A549 (cell line): ENCODE results near the gene STK16.

Source experiments
- CEBPB ChIP-seq, 2 experiments: fragments of >200 bp in 1 of 2; sonication (Bioruptor Twin) in 1 of 2; formaldehyde crosslinking in 1 of 2; IDR thresholded peaks; 2 replicates each; pipeline ENCODE4 v1.6.1; 2012 to 2016
- CTCF ChIP-seq: fragments of >200 bp; sonication (Bioruptor Twin); formaldehyde crosslinking; IDR thresholded peaks from 3 replicates; pipeline ENCODE4 v1.5.1; 2016
- ELK1 ChIP-seq: fragments of 150-350 bp; IDR thresholded peaks from 2 replicates; pipeline ENCODE4 v1.6.1; 2014; ENCODE audit warnings: low read depth, mild to moderate bottlenecking, low read length
- EP300 ChIP-seq, 2 experiments: fragments of >200 bp; sonication (Bioruptor Twin); formaldehyde crosslinking; IDR thresholded peaks; 2 replicates in 1 of 2; 3 replicates in 1 of 2; pipeline ENCODE4 v1.6.1; 2016 to 2017
- ESRRA ChIP-seq: fragments of 150-350 bp; IDR thresholded peaks from 2 replicates; pipeline ENCODE4 v1.6.1; 2014; ENCODE audit warnings: mild to moderate bottlenecking, low read length, borderline replicate concordance
- GATA3 ChIP-seq: IDR thresholded peaks from 2 replicates; pipeline ENCODE4 v1.6.1; 2012; ENCODE audit warnings: borderline replicate concordance
- KDM1A ChIP-seq: fragments of 200-600 bp; sonication (generic); IDR thresholded peaks from 2 replicates; pipeline ENCODE4 v1.6.1; 2016; ENCODE audit warnings: low read depth, mild to moderate bottlenecking
- MAFK ChIP-seq: fragments of 450-650 bp; IDR thresholded peaks from 2 replicates; pipeline ENCODE4 v1.6.1; 2014; ENCODE audit not compliant: partially characterized antibody
- NR3C1 ChIP-seq: fragments of >200 bp; sonication (Bioruptor Twin); formaldehyde crosslinking; IDR thresholded peaks from 3 replicates; pipeline ENCODE4 v1.6.1; 2017
- POLR2A ChIP-seq: IDR thresholded peaks from 2 replicates; pipeline ENCODE4 v1.6.1; 2012; ENCODE audit warnings: mild to moderate bottlenecking, low read length
- ZFP36 ChIP-seq: fragments of 450-650 bp; IDR thresholded peaks from 2 replicates; pipeline ENCODE4 v1.6.1; 2014; ENCODE audit warnings: borderline replicate concordance; ENCODE audit not compliant: partially characterized antibody
- TF ChIP-seq, protein P1 (sequence below): IDR thresholded peaks from 2 replicates; pipeline ENCODE4 v1.6.1; 2012
- TF ChIP-seq, protein P2 (sequence below): fragments of 450-650 bp; IDR thresholded peaks from 2 replicates; pipeline ENCODE4 v1.6.1; 2014; ENCODE audit warnings: antibody characterized with exemption

GRCh38 chr2:219247678-219248642 lies 2.7 kb downstream of the STK16 start:
- TF ChIP-seq POLR2A (no peak; the same call in 1 of the 2 replicates), CTCF (no peak), NR3C1 (no peak), EP300 (IDR thresholded peaks at IDR 0.05) (no peak), KDM1A (no peak), ESRRA (no peak), CEBPB (IDR thresholded peaks at IDR 0.05) (no peak), GATA3 (no peak), ZFP36 (no peak), ELK1 (no peak), MAFK (peak; percentile 75)
- TF ChIP-seq, protein P1, sequence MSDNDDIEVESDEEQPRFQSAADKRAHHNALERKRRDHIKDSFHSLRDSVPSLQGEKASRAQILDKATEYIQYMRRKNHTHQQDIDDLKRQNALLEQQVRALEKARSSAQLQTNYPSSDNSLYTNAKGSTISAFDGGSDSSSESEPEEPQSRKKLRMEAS = no peak
- TF ChIP-seq, protein P2, sequence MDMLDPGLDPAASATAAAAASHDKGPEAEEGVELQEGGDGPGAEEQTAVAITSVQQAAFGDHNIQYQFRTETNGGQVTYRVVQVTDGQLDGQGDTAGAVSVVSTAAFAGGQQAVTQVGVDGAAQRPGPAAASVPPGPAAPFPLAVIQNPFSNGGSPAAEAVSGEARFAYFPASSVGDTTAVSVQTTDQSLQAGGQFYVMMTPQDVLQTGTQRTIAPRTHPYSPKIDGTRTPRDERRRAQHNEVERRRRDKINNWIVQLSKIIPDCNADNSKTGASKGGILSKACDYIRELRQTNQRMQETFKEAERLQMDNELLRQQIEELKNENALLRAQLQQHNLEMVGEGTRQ = no peak
